Right atrium auricular region (tissue), 2 donors: ENCODE data around the gene FRMPD4. TPM values are rescaled to one million over a fixed set of nuclear protein-coding genes. Genes with fewer than 3 reads are reported as not detected.

Experiments used
- DNase-seq: peaks from one replicate; pipeline ENCODE4 v3.0.0-alpha.2; 2019; ENCODE audit warnings: low spot score
- H3K27ac ChIP-seq, 2 donors: fragments of 200-600 bp; sonication (generic); 1 replicate in 1 of 2; 2 replicates in 1 of 2; pipeline ENCODE4 v1.5.1; 2016 to 2019
- H3K27me3 ChIP-seq, 2 donors: fragments of 200-600 bp; sonication (generic); one replicate each; pipeline versions ENCODE4 v1.5.1 to v1.6.0; 2017 to 2019
- H3K36me3 ChIP-seq: fragments of 200-600 bp; sonication (generic); one replicate; pipeline ENCODE4 v1.5.1; 2016
- H3K4me1 ChIP-seq, 2 donors: fragments of 200-600 bp; sonication (generic); one replicate each; pipeline versions ENCODE4 v1.5.1 to v1.6.0; 2017 to 2019
- H3K4me3 ChIP-seq, 2 donors: fragments of 200-600 bp; sonication (generic); 1 replicate in 1 of 2; 2 replicates in 1 of 2; pipeline ENCODE4 v1.5.1; 2017 to 2019; ENCODE audit warnings: mild to moderate bottlenecking in 1 of 2, moderate library complexity in 1 of 2
- H3K9me3 ChIP-seq, 2 donors: fragments of 200-600 bp; sonication (generic); one replicate each; pipeline ENCODE4 v1.5.1; 2019
- total RNA-seq, 2 donors: library from RNA; depleted of rRNA; stranded (reverse); fragments of >200 nt; gene quantifications; one replicate each; pipeline ENCODE4 v1.1.0, GENCODE V29; 2016
- TF ChIP-seq, protein P1 (sequence below), 2 donors: fragments of 200-600 bp; sonication (generic); IDR thresholded peaks; one replicate each; pipeline ENCODE4 v1.5.1; 2019; ENCODE audit warnings: antibody characterized with exemption in 2 of 2

The FRMPD4 gene
- total RNA-seq, 2 donors from 2014 or later = 1.2 to 1.3 TPM

DNA sequence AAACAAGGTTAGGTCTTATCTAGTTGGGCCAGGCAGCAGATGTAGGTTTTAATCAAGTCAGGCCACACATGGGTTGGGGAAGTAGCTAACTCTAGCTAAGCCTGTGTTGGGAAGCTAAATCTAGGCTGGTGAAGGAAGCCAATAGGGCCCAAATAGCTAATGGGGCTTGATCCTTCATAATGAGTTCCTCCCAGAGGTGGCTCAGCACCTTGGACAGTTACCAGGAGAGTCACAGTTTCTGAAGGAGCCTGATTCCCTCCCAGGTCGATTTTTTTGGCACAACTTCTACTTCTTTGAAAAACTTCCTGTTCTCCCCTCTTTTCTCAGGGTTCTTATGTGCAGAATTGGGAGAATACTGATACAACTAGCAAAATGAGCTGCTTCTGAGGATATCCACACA, 410.5 kb downstream of the FRMPD4 start:
- H3K4me3 ChIP-seq = no peak overlapping the region
- DNase-seq = no peak
- H3K27me3 ChIP-seq = no peaks in the 10 kb centered on the region
- no peaks in the 10 kb centered on the region for H3K4me1 ChIP-seq
- H3K9me3 ChIP-seq = no peaks in the 10 kb centered on the region
- TF ChIP-seq, protein P1, sequence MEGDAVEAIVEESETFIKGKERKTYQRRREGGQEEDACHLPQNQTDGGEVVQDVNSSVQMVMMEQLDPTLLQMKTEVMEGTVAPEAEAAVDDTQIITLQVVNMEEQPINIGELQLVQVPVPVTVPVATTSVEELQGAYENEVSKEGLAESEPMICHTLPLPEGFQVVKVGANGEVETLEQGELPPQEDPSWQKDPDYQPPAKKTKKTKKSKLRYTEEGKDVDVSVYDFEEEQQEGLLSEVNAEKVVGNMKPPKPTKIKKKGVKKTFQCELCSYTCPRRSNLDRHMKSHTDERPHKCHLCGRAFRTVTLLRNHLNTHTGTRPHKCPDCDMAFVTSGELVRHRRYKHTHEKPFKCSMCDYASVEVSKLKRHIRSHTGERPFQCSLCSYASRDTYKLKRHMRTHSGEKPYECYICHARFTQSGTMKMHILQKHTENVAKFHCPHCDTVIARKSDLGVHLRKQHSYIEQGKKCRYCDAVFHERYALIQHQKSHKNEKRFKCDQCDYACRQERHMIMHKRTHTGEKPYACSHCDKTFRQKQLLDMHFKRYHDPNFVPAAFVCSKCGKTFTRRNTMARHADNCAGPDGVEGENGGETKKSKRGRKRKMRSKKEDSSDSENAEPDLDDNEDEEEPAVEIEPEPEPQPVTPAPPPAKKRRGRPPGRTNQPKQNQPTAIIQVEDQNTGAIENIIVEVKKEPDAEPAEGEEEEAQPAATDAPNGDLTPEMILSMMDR (IDR thresholded peaks at IDR 0.05) = no peak
- H3K27ac ChIP-seq = no peak overlapping the region
- no peaks in the 10 kb centered on the region for H3K36me3 ChIP-seq

DNA sequence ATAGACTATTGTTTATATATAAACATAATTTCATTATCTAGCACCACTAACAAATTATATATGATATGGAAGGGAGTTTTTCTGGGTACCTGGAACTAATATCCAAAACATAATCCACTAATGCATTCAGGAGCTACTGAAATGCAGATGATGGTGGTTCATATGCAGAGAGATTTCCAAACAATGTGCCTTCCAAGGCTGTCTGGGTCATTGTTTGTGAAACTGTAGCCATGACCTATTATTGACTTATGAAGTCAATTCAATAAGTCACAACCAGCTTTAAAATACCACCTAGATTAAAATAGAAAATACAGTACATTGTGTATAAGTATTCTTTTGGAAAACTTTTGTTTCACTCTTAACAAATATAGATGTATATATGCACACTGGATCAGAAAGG, 415.9 kb downstream of the FRMPD4 start:
- Histone ChIP-seq H3K27me3 (no peaks in the 10 kb centered on the region), H3K36me3 (no peaks in the 10 kb centered on the region), H3K27ac (no peak overlapping the region), H3K9me3 (no peaks in the 10 kb centered on the region), H3K4me3 (no peak overlapping the region), H3K4me1 (no peaks in the 10 kb centered on the region)
- TF ChIP-seq, protein P1 (IDR thresholded peaks at IDR 0.05) = no peak
- DNase-seq = no peak

DNA sequence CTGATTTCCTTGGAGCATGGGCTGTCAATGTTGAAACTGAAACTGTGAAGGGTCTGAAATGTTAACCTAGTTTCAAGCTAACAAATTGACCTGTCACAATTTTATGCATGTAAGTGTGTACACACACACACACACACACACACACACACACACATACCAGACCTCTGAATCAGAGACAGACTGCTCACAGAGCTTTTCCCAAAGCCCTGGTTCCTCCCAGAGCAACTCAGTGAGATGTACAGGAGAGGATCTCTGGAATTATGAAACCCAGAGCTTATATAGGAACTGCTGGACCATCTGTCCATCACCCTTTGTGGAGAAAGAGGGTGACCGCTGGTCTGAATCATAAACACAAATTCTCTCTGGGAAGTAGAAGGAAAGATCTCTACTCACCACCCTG, 424.8 kb downstream of the FRMPD4 start:
- H3K4me3 ChIP-seq = no peak overlapping the region
- no peak for DNase-seq
- no peak overlapping the region for H3K27ac ChIP-seq
- H3K9me3 ChIP-seq = no peaks in the 10 kb centered on the region
- H3K4me1 ChIP-seq = no peaks in the 10 kb centered on the region
- H3K27me3 ChIP-seq = no peaks in the 10 kb centered on the region
- no peaks in the 10 kb centered on the region for H3K36me3 ChIP-seq
- TF ChIP-seq, protein P1 (IDR thresholded peaks at IDR 0.05) = no peak

DNA sequence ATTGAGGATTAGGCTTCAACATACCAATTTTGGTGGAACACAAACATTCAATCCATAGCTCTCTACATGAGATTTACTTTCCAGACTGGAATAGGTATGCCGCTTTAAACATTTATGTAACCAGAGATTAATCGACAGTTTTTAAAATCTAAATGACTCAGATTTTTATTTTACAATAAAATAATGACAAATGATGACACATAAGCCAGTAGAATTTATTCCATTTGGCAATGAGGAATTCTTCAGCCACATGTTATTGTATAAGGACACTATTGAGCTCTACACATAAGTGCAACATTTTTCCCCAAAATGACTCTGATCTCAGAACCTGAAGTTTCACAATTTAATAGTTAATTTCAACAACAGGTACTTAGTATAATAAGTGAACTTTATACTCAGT, 425.9 kb downstream of the FRMPD4 start:
- TF ChIP-seq, protein P1 (IDR thresholded peaks at IDR 0.05) = no peak
- Histone ChIP-seq H3K27ac (no peak overlapping the region), H3K27me3 (no peaks in the 10 kb centered on the region), H3K4me3 (no peak overlapping the region), H3K4me1 (no peaks in the 10 kb centered on the region), H3K9me3 (peaks cover 0 to 6% of the 10 kb centered on the region in 2 donors), H3K36me3 (no peaks in the 10 kb centered on the region)
- no peak for DNase-seq

DNA sequence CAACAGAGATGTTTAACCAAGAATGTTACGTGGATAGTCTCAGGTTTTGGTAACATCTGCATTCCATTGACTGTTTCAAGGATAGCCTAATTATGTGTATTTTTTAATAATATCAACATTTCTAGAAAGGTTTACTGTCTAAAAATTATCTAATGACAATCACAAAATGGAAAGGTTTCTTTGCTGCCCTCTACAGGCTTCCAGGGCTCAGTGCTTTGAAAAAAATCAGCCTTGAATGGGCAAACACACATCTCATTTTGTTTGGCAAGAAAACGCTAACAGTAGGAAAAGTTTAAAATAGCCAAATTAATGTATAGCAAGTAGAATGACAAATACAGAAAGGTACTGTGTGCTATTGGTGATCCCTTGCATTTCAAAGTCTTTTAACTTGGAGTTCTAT, 429.6 kb downstream of the FRMPD4 start:
- H3K4me3 ChIP-seq = no peak overlapping the region
- peaks cover 0 to 6% of the 10 kb centered on the region in 2 donors for H3K9me3 ChIP-seq
- no peaks in the 10 kb centered on the region for H3K4me1 ChIP-seq
- DNase-seq = no peak
- no peaks in the 10 kb centered on the region for H3K36me3 ChIP-seq
- H3K27me3 ChIP-seq = no peaks in the 10 kb centered on the region
- TF ChIP-seq, protein P1 (IDR thresholded peaks at IDR 0.05) = peak; percentile 22 to 61
- H3K27ac ChIP-seq = no peak overlapping the region

DNA sequence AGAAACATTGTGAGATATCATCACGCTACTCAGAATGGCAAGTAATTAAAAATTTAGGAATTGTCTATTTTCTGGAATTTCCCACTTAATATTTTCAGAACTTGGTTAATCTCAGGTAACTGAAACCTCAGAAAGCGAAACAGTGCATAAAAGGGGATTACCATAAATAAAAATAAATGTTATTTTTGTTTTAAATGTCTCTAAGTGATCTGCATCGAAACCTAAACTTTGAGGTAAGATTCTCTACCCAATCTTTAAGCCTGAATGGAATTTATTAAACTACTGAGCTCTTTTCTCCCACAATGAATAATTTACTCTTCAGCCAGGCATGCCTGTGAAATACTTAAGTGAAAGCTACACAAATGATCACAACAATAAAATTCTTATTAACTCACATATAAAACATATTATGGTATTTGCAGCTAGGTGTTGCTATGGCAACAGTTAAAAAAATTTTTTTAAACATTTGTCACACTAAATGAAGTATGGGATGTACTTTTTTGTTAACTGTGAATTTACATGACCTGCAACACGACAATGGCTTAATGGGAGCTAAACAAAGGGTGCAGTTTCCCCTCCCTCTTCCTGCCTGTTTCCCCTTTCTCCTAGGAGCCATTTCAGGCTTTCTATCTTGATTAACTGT, 432.7 kb downstream of the FRMPD4 start:
- Histone ChIP-seq H3K9me3 (peaks cover 0 to 6% of the 10 kb centered on the region in 2 donors), H3K4me3 (no peak overlapping the region), H3K4me1 (no peaks in the 10 kb centered on the region), H3K36me3 (no peaks in the 10 kb centered on the region), H3K27ac (no peak overlapping the region), H3K27me3 (no peaks in the 10 kb centered on the region)
- no peak for DNase-seq
- TF ChIP-seq, protein P1 (IDR thresholded peaks at IDR 0.05) = no peak
